H1 (cell line): ENCODE results near the gene SDC4. TPM values are rescaled to one million over a fixed set of nuclear protein-coding genes. Genes with fewer than 3 reads are reported as not detected.

ENCODE experiments used
- CTCF ChIA-PET: fragments of 300-600 bp; sonication (Branson Sonifier 250); formaldehyde crosslinking; loops from one replicate; lab custom pipeline; 2021; ENCODE audit not compliant: partially characterized antibody; lab: Charles Lee
- POLR2A ChIA-PET: fragments of 300-600 bp; sonication (Branson Sonifier 250); formaldehyde crosslinking; loops from one replicate; lab custom pipeline; 2021; ENCODE audit warnings: inconsistent platforms; ENCODE audit not compliant: partially characterized antibody; lab: Charles Lee
- DNase-seq, 2 experiments: peaks; one replicate each; pipeline versions ENCODE4 v3.0.0 to v3.0.0-alpha.2; 2010 to 2022; ENCODE audit warnings: low spot score in 2 of 2, low read depth in 1 of 2, mixed read lengths in 1 of 2
- FAIRE-seq: peaks from 2 replicates; lab custom pipeline; 2011; peaks lifted over from hg19 to GRCh38; lab: Jason Lieb, UNC
- H2AFZ ChIP-seq: 2 replicates; pipeline ENCODE4 v1.8.1; 2012; ENCODE audit warnings: low read length, inconsistent platforms
- H2AK5ac ChIP-seq: 2 replicates; pipeline ENCODE4 v1.6.1; 2013; ENCODE audit warnings: low read depth, low read length
- H2BK120ac ChIP-seq: replicated peaks from 2 replicates; pipeline ENCODE3; 2013; ENCODE audit warnings: low read depth, low read length, inconsistent platforms
- H2BK12ac ChIP-seq: 2 replicates; pipeline ENCODE4 v1.6.1; 2013; ENCODE audit warnings: low read depth, low read length
- H2BK15ac ChIP-seq: 2 replicates; pipeline ENCODE4 v1.6.1; 2013; ENCODE audit warnings: low read length
- H2BK20ac ChIP-seq: 2 replicates; pipeline ENCODE4 v1.6.1; 2013; ENCODE audit warnings: low read length
- H2BK5ac ChIP-seq: 2 replicates; pipeline ENCODE4 v1.6.1; 2013; ENCODE audit warnings: low read depth, low read length
- H3K14ac ChIP-seq: 2 replicates; pipeline ENCODE4 v1.6.1; 2013; ENCODE audit warnings: inconsistent platforms; ENCODE audit not compliant: insufficient read length
- H3K18ac ChIP-seq: 2 replicates; pipeline ENCODE4 v1.6.1; 2013; ENCODE audit warnings: low read length; ENCODE audit errors: extremely low read depth
- H3K23ac ChIP-seq: 2 replicates; pipeline ENCODE4 v1.6.1; 2013; ENCODE audit warnings: inconsistent platforms; ENCODE audit not compliant: insufficient read length
- H3K23me2 ChIP-seq: 2 replicates; pipeline ENCODE4 v1.6.1; 2013; ENCODE audit warnings: low read depth, low read length
- H3K27ac ChIP-seq: 2 replicates; pipeline ENCODE4 v1.6.1; 2011; ENCODE audit warnings: low read depth, low read length, inconsistent platforms
- H3K27me3 ChIP-seq, 4 experiments: replicated peaks in 1 of 4; 1 replicate in 1 of 4; 2 replicates in 3 of 4; pipeline versions ENCODE4 v1.6.1 to v1.8.1; 2011 to 2013; ENCODE audit warnings: low read length in 3 of 4, mild to moderate bottlenecking in 3 of 4, inconsistent platforms in 2 of 4, mixed read lengths in 2 of 4, moderate library complexity in 1 of 4; ENCODE audit not compliant: control insufficient read depth in 3 of 4, insufficient read depth in 3 of 4; ENCODE audit errors: extremely low read depth in 1 of 4
- H3K36me3 ChIP-seq, 4 experiments: 2 replicates each; pipeline versions ENCODE4 v1.6.1 to v1.8.1; 2011 to 2013; ENCODE audit warnings: mild to moderate bottlenecking in 4 of 4, low read length in 3 of 4, moderate library complexity in 2 of 4, control low read depth in 1 of 4, inconsistent platforms in 1 of 4; ENCODE audit not compliant: insufficient read depth in 4 of 4, control insufficient read depth in 2 of 4
- H3K4ac ChIP-seq: replicated peaks from 2 replicates; pipeline ENCODE3; 2013; ENCODE audit warnings: low read length, low read depth, mixed read lengths, inconsistent platforms; ENCODE audit not compliant: insufficient read length
- H3K4me1 ChIP-seq, 4 experiments: replicated peaks in 1 of 4; 1 replicate in 1 of 4; 2 replicates in 3 of 4; pipeline versions ENCODE4 v1.6.1 to v1.8.1; 2011 to 2013; ENCODE audit warnings: low read length in 3 of 4, inconsistent platforms in 2 of 4, mixed read lengths in 1 of 4; ENCODE audit not compliant: insufficient read depth in 4 of 4, control insufficient read depth in 3 of 4
- H3K4me2 ChIP-seq, 2 experiments: 2 replicates each; pipeline versions ENCODE4 v1.6.1 to v1.8.1; 2011 to 2013; ENCODE audit warnings: low read depth in 2 of 2, low read length in 2 of 2, control low read depth in 1 of 2, inconsistent platforms in 1 of 2, mild to moderate bottlenecking in 1 of 2; ENCODE audit not compliant: insufficient read depth in 1 of 2
- H3K4me3 ChIP-seq, 4 experiments: fragments of 200-600, 300-600 bp in 1 of 4; sonication (generic), shearing (Covaris generic), sonication (Bioruptor Twin) in 1 of 4; 2 replicates each; pipeline versions ENCODE4 v1.5.1 to v1.8.1; 2011 to 2016; ENCODE audit warnings: low read length in 4 of 4, low read depth in 3 of 4, control low read depth in 2 of 4, inconsistent platforms in 2 of 4, mild to moderate bottlenecking in 2 of 4, mixed read lengths in 1 of 4, moderate library complexity in 1 of 4; ENCODE audit not compliant: insufficient read depth in 2 of 4; ENCODE audit errors: extremely low read depth in 1 of 4
- H3K56ac ChIP-seq: replicated peaks from 2 replicates; pipeline ENCODE3; 2013; ENCODE audit warnings: low read depth, mild to moderate bottlenecking, mixed read lengths, low read length, inconsistent platforms; ENCODE audit not compliant: insufficient read length
- H3K79me1 ChIP-seq: 2 replicates; pipeline ENCODE4 v1.6.1; 2013; ENCODE audit warnings: low read depth, low read length, control low read depth
- H3K79me2 ChIP-seq, 2 experiments: 2 replicates each; pipeline versions ENCODE4 v1.6.1 to v1.8.1; 2012 to 2013; ENCODE audit warnings: low read length in 2 of 2, mild to moderate bottlenecking in 2 of 2, inconsistent platforms in 1 of 2; ENCODE audit not compliant: insufficient read depth in 2 of 2, control insufficient read depth in 1 of 2
- H3K9ac ChIP-seq, 4 experiments: replicated peaks in 1 of 4; 1 replicate in 1 of 4; 2 replicates in 3 of 4; pipeline versions ENCODE4 v1.6.1 to v1.8.1; 2011 to 2013; ENCODE audit warnings: low read depth in 3 of 4, low read length in 3 of 4, control low read depth in 2 of 4, mild to moderate bottlenecking in 2 of 4, moderate library complexity in 2 of 4, inconsistent platforms in 1 of 4; ENCODE audit errors: extremely low read depth in 1 of 4
- H3K9me3 ChIP-seq, 2 experiments: 2 replicates each; pipeline versions ENCODE4 v1.6.1 to v1.8.1; 2012 to 2013; ENCODE audit warnings: mild to moderate bottlenecking in 2 of 2, moderate library complexity in 2 of 2, control low read depth in 1 of 2, inconsistent platforms in 1 of 2, low read depth in 1 of 2, low read length in 1 of 2, mixed read lengths in 1 of 2; ENCODE audit not compliant: insufficient read depth in 2 of 2
- H4K20me1 ChIP-seq, 2 experiments: replicated peaks in 1 of 2; 2 replicates each; pipeline versions ENCODE3 to v1.8.1; 2011 to 2013; ENCODE audit warnings: inconsistent platforms in 2 of 2, low read length in 2 of 2, mild to moderate bottlenecking in 1 of 2; ENCODE audit not compliant: insufficient read depth in 2 of 2, control insufficient read depth in 1 of 2
- H4K5ac ChIP-seq: 2 replicates; pipeline ENCODE4 v1.6.1; 2013; ENCODE audit warnings: low read length, low read depth, mixed read lengths, inconsistent platforms; ENCODE audit not compliant: insufficient read length
- H4K8ac ChIP-seq: 2 replicates; pipeline ENCODE4 v1.8.0; 2013; ENCODE audit warnings: mild to moderate bottlenecking, moderate library complexity, low read length, inconsistent platforms; ENCODE audit not compliant: insufficient read depth; ENCODE audit errors: extremely low read depth
- H4K91ac ChIP-seq: replicated peaks from 2 replicates; pipeline ENCODE3; 2013; ENCODE audit warnings: low read length, mixed read lengths, inconsistent platforms; ENCODE audit not compliant: insufficient read length
- CHD1 ChIP-seq: IDR thresholded peaks from 2 replicates; pipeline ENCODE4 v1.6.1; 2012; ENCODE audit warnings: low read depth, low read length, improper control_type of control experiment
- CHD2 ChIP-seq: IDR thresholded peaks from 2 replicates; pipeline ENCODE4 v1.6.1; 2012; ENCODE audit warnings: low read length, improper control_type of control experiment
- EZH2 ChIP-seq: fragments of 200-600 bp; sonication (generic); IDR thresholded peaks from 2 replicates; pipeline ENCODE4 v1.7.1; 2012; ENCODE audit warnings: low read depth, mild to moderate bottlenecking, moderate library complexity, low read length, inconsistent platforms; ENCODE audit not compliant: severe bottlenecking
- GTF2F1 ChIP-seq: IDR thresholded peaks from 2 replicates; pipeline ENCODE4 v1.6.1; 2012; ENCODE audit warnings: low read depth, low read length, improper control_type of control experiment, borderline replicate concordance
- SIRT6 ChIP-seq: IDR thresholded peaks from one replicate; pipeline ENCODE4 v1.7.1; 2012; ENCODE audit warnings: low read length, inconsistent platforms
- TAF1 ChIP-seq: IDR thresholded peaks from 2 replicates; pipeline ENCODE4 v1.6.1; 2011; ENCODE audit warnings: mild to moderate bottlenecking, low read depth, low read length
- YY1 ChIP-seq: IDR thresholded peaks from 2 replicates; pipeline ENCODE4 v1.6.1; 2011; ENCODE audit warnings: low read depth, mild to moderate bottlenecking, low read length
- WGBS, 2 experiments: shearing (Covaris generic) in 1 of 2; methylation state at CpG; one replicate each; pipeline versions ENCODE4 v1.1.6 to v1.1.7; 2013 to 2015; ENCODE audit warnings: low lambda C conversion rate in 2 of 2, mixed read lengths in 2 of 2, inconsistent platforms in 1 of 2, low coverage in 1 of 2, missing lambda C conversion rate in 1 of 2; ENCODE audit not compliant: insufficient replicate concordance in 2 of 2, insufficient coverage in 1 of 2, insufficient read length in 1 of 2; ENCODE audit errors: extremely low coverage in 1 of 2, missing lambda C conversion rate in 1 of 2; 5-methylcytosine and 5-hydroxymethylcytosine counted together
- polyA plus RNA-seq, 7 experiments: library from polyadenylated mRNA; depleted of rRNA in 3 of 7; stranded (reverse) in 5 of 7; unstranded in 2 of 7; fragments of >200 nt in 5 of 7; fragments of 200-250 nt in 2 of 7; gene quantifications; 1 replicate in 5 of 7; 2 replicates in 1 of 7; 4 replicates in 1 of 7; pipeline versions ENCODE4 v1.2.1 to v1.2.3, GENCODE V29; 2011 to 2013; ENCODE audit warnings: missing spikeins in 2 of 7, mixed read lengths in 2 of 7
- total RNA-seq: library from RNA; stranded (reverse); fragmentation: NEBNext Ultra II Directional; extraction: Animal tissue kit (Norgen Biotek cat#: 25700); gene quantifications from 2 replicates; pipeline ENCODE4 v1.2.1, GENCODE V29; 2021
- TF ChIP-seq, protein P1 (sequence below), 3 experiments: IDR thresholded peaks; 1 replicate in 2 of 3; 2 replicates in 1 of 3; pipeline versions ENCODE4 v1.5.1 to v1.6.1; 2011; ENCODE audit warnings: low read length in 3 of 3, mild to moderate bottlenecking in 3 of 3, inconsistent platforms in 2 of 3, low read depth in 1 of 3, moderate library complexity in 1 of 3; ENCODE audit not compliant: insufficient read depth in 1 of 3; ENCODE audit errors: control extremely low read depth in 1 of 3
- TF ChIP-seq, protein P2 (sequence below): IDR thresholded peaks from 2 replicates; pipeline ENCODE4 v1.6.1; 2011; ENCODE audit warnings: low read depth, mild to moderate bottlenecking, low read length; ENCODE audit not compliant: insufficient read depth

The SDC4 gene
- total and polyA plus RNA-seq, 2 of the 8 experiments (the other 6 are each of a cell fraction or from before 2014, with no cell fraction given): 34.6 to 60.2 TPM

DNA sequence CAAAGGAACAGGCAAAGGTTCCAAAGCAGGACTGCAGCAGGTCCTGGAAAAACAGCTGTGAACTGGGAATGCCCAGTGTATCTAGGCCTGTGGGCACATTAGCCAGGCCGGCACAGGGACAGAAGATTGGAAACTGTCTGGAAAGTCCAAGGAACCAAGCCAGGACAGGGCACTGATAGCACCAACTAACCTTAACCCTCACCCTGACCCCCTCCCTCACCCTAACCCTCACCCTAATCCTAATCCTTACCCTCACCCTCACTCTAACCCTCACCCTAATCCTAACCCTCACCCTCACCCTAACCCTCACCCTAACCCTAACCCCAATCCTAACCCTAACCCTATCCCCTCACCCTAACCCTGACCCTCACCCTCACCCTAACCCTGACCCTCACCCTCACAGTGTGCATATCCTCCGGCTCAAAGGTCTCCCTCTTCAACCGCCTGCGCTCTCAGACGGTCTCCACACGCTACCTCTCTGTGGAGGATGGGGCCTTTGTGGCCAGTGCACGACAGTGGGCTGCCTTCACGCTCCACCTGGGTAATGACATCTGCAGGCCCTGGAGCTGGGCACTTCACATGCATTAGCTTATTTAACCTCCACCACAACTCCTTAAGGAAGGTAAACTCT lies 35.0 kb downstream of the SDC4 start:
- Histone ChIP-seq H3K23ac (no peak overlapping the region), H3K27me3 (peaks cover 0 to 12% (median 5%) of the 10 kb centered on the region in 4 experiments; a peak in 4 of 7 replicates), H3K9ac (no peak overlapping the region), H2AK5ac (0 out of 2 replicates have a peak overlapping the region, but pooled peaks have one; percentile 44), H3K4me3 (no peak overlapping the region), H2BK15ac (no peak overlapping the region), H2AFZ (no peak overlapping the region), H3K23me2 (peaks cover 4% of the 10 kb centered on the region; the same call in 1 of the 2 replicates), H3K79me2 (no peaks in the 10 kb centered on the region), H3K27ac (no peak overlapping the region), H3K4ac (no peak overlapping the region), H2BK20ac (peak overlapping the region; percentile 72; the same call in 1 of the 2 replicates), H4K20me1 (peaks cover 0 to 1% of the 10 kb centered on the region in 2 experiments), H3K14ac (no peak overlapping the region), H4K91ac (no peak overlapping the region), H3K4me2 (no peak overlapping the region), H2BK12ac (0 out of 2 replicates have a peak overlapping the region, but pooled peaks have one; percentile 60), H3K56ac (no peak overlapping the region), H2BK5ac (no peak overlapping the region), H3K4me1 (peaks cover 0 to 5% (median 2%) of the 10 kb centered on the region in 4 experiments; a peak in 4 of 7 replicates), H3K79me1 (no peaks in the 10 kb centered on the region), H4K5ac (no peak overlapping the region), H3K36me3 (no peaks in the 10 kb centered on the region), H2BK120ac (no peak overlapping the region), H3K9me3 (no peaks in the 10 kb centered on the region), H3K18ac (no peak overlapping the region), H4K8ac (no peak overlapping the region)
- ChIA-PET POLR2A (interaction anchor here (0.7 to 1.2 kb wide), 6 partner anchors 9 to 166 kb away, joined by 3 to 4 read pairs (median 3); partner anchors contain the start of gene SDC4), CTCF (interaction anchor here (0.5 to 5.3 kb wide), 16 partner anchors 10 to 458 kb away, joined by 3 to 31 read pairs (median 6); partner anchors contain the start of gene WFDC2)
- FAIRE-seq (no peak), DNase-seq (no peak)
- WGBS, 2 experiments: 95% methylated on average over 8 of the region's 8 CpGs; no CpG with 5 or more reads in 1 of the 2 experiments
- TF ChIP-seq, protein P1, sequence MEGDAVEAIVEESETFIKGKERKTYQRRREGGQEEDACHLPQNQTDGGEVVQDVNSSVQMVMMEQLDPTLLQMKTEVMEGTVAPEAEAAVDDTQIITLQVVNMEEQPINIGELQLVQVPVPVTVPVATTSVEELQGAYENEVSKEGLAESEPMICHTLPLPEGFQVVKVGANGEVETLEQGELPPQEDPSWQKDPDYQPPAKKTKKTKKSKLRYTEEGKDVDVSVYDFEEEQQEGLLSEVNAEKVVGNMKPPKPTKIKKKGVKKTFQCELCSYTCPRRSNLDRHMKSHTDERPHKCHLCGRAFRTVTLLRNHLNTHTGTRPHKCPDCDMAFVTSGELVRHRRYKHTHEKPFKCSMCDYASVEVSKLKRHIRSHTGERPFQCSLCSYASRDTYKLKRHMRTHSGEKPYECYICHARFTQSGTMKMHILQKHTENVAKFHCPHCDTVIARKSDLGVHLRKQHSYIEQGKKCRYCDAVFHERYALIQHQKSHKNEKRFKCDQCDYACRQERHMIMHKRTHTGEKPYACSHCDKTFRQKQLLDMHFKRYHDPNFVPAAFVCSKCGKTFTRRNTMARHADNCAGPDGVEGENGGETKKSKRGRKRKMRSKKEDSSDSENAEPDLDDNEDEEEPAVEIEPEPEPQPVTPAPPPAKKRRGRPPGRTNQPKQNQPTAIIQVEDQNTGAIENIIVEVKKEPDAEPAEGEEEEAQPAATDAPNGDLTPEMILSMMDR (IDR thresholded peaks at IDR 0.05; ENCODE audit: control extremely low read depth in 1 of 3, insufficient read depth in 1 of 3, low read depth in 1 of 3, low read length in 3 of 3): no peak
- TF ChIP-seq CHD1 (no peak), TAF1 (no peak), EZH2 (no peak), YY1 (no peak), GTF2F1 (no peak), CHD2 (no peak), SIRT6 (no peak)
- TF ChIP-seq, protein P2, sequence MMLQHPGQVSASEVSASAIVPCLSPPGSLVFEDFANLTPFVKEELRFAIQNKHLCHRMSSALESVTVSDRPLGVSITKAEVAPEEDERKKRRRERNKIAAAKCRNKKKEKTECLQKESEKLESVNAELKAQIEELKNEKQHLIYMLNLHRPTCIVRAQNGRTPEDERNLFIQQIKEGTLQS: no peak
